ENCODE data around the gene CCDC150. TPM values are rescaled to one million over a fixed set of nuclear protein-coding genes. Genes with fewer than 3 reads are reported as not detected.
"Not testable (repeated sequence)": the region's sequence is repeated elsewhere in the genome, so short reads cannot be mapped to it uniquely, and the experiment has no call there.

The CCDC150 gene
- total and polyA plus RNA-seq, 12 donors = 0.55 to 12.1 (median 0.74) TPM; not detected in 1

DNA sequence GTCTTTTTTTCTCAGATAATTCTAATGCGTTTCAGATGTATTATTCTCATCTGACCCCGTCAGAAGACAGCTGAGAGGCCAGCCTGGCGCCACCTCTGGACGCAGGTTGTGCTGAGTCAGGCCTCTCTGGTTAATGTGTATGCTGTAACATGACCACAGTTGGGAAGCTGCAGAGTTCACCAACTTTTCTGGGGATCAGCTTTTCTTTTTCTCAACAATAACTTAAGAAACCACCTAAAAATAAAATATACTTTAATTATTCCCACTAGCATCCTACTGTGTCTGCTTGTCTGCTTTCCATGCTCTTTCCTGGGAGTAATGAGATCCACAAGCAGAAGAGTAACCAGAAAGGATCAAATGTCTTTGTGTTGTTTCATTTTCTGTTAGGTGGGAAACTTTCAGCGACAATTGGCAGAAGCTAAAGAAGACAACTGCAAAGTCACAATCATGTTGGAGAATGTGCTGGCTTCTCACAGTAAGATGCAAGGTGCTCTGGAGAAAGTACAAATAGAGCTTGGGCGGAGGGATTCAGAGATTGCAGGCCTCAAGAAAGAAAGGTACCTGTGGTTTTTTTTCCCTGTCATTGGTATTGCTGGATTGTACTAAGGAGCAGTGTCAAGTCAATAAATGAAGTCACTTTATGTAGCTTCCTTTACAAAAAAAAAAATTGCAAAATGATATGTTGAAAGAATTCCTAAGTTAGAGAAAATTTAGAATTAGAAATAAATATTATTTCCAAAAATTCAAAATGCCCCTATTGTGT, 79.8 kb downstream of the CCDC150 start:
- H3K4me1 ChIP-seq (replicated peaks in 1 of 2) = no peaks in the 10 kb centered on the region
- H3K27ac ChIP-seq = no peak overlapping the region
- DNase-seq = peak in 6 of 7 donors; percentile 16 to 57 (median 21)
- WGBS, 4 donors = 50 to 57% (median 55%) methylated on average over 6 of the region's 6 CpGs
- TF ChIP-seq POLR2A (IDR thresholded peaks at IDR 0.05) (no peak), CTCF (IDR thresholded peaks at IDR 0.05) (no peak)
- H3K27me3 ChIP-seq = no peaks in the 10 kb centered on the region
- H3K36me3 ChIP-seq (replicated peaks in 1 of 2) = no peaks in the 10 kb centered on the region
- H3K9me3 ChIP-seq (replicated peaks in 1 of 3) = peaks cover 0 to 6% (median 0%) of the 10 kb centered on the region in 3 donors
- intact Hi-C loops (cut with DNase I) = no loop called here
- H3K4me3 ChIP-seq = no peak overlapping the region

- TF ChIP-seq CTCF (IDR thresholded peaks at IDR 0.05) (no peak), POLR2A (IDR thresholded peaks at IDR 0.05) (no peak)
- intact Hi-C loops (cut with DNase I) = no loop called here
- Histone ChIP-seq H3K27ac (no peak overlapping the region), H3K27me3 (no peaks in the 10 kb centered on the region), H3K36me3 (replicated peaks in 1 of 2) (no peaks in the 10 kb centered on the region), H3K4me1 (replicated peaks in 1 of 2) (no peaks in the 10 kb centered on the region), H3K9me3 (replicated peaks in 1 of 3) (peaks cover 0 to 6% (median 0%) of the 10 kb centered on the region in 3 donors), H3K4me3 (no peak overlapping the region)
- DNase-seq = no peak
Observed at GRCh38 chr2:196723571-196723970, 84.1 kb downstream of the CCDC150 start.

DNA sequence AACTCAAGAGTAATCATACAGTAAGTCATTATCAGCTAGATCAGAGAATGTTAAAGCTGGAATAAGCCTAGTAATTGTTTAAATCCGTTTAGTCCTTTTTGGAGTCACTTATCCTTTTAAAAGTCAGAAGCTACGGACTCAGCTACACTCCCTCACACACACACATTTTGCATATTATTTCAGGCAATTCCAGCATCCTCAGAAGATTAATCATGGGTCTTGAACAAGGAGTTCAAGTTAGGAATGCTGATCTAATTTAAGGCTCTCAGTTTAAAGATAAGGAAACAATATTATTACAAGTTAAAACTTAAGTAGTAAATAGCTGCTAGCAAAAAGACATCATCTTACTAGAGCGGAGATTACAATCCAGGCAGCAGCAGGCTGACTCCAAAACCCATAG, 85.7 kb downstream of the CCDC150 start:
- WGBS, 4 donors = 70 to 73% (median 70%) methylated on average over 3 of the region's 3 CpGs
- H3K4me3 ChIP-seq = no peak overlapping the region

DNA sequence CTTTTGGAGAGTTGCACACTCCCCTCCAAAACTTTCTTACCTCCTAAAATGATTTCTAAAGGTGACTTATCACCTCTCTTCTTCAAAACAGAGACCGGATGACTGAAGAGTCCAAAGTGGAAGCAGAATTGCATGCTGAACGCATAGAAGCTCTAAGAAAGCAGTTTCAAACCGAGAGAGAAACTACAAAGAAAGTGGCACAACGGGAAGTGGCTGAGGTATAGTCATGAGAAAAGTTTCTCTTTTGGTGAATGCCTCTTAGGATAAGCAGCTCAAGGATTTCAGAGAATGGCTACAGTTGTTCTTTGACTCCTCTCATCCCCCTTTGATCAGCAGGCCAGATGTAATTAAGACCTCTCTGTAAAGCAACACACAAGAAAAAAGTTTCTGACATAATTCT, 86.4 kb downstream of the CCDC150 start:
- intact Hi-C loops (cut with DNase I) = no loop called here
- H3K36me3 ChIP-seq (replicated peaks in 1 of 2) = no peaks in the 10 kb centered on the region
- no peak overlapping the region for H3K27ac ChIP-seq
- WGBS, 4 donors = 85 to 94% (median 89%) methylated on average over 4 of the region's 4 CpGs
- no peak overlapping the region for H3K4me3 ChIP-seq
- TF ChIP-seq POLR2A (IDR thresholded peaks at IDR 0.05) = no peak
- no peaks in the 10 kb centered on the region for H3K9me3 ChIP-seq (replicated peaks in 1 of 3)
- no peaks in the 10 kb centered on the region for H3K27me3 ChIP-seq
- no peak for DNase-seq
- H3K4me1 ChIP-seq (replicated peaks in 1 of 2) = no peaks in the 10 kb centered on the region

More for the DNA sequence above, 85.7 kb downstream of the CCDC150 start:
- TF ChIP-seq POLR2A (IDR thresholded peaks at IDR 0.05) (no peak), CTCF (IDR thresholded peaks at IDR 0.05) (no peak)
- Histone ChIP-seq H3K9me3 (replicated peaks in 1 of 3) (peaks cover 0 to 1% (median 0%) of the 10 kb centered on the region in 3 donors), H3K27me3 (no peaks in the 10 kb centered on the region), H3K27ac (no peak overlapping the region), H3K36me3 (replicated peaks in 1 of 2) (no peaks in the 10 kb centered on the region), H3K4me1 (replicated peaks in 1 of 2) (no peaks in the 10 kb centered on the region)
- no peak for DNase-seq
- intact Hi-C loops (cut with DNase I) = no loop called here

DNA sequence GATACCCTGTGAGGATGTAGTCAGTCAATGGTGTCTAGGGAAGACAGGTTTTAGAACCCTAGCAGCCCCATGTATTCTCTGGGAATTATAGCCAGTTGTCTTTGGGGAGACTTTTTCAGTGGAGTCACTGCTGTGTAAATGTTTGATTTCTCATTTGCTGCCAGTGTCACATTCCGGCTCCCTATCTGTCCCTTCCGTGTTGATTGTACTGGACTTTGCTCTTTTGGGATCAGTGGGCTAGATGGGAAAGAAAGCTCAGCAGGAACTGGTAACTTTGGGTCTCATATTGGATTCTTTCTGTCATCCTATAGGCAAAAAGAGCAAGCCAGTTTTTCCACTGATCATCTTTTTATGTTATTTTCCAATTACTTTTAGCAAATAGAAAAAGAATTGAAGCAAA, 89.9 kb downstream of the CCDC150 start:
- H3K9me3 ChIP-seq (replicated peaks in 1 of 3) = no peaks in the 10 kb centered on the region
- 90 to 98% (median 93%) methylated on average over 2 of the region's 2 CpGs for WGBS, 4 donors
- no peak for DNase-seq

DNA sequence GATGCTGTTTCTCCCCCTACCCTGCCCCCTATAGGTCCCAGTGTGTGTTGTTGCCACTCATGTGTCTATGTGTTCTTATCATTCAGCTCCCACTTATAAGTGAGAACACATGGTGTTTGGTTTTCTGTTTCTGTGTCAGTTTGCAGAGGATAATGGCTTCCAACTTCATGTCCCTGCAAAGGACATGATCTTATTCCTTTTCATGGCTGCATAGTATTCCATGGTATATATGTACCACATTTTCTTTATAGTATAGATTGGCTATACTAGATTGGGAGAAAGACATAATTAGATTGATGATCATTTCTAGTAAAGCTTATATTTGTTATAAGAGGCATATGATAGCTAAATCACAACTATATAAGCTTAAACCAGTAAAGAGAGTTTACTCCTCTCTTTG, 97.1 kb downstream of the CCDC150 start:
- intact Hi-C loops (cut with DNase I); DNase-seq; H3K4me3 ChIP-seq; H3K9me3 ChIP-seq (replicated peaks in 1 of 3); H3K4me1 ChIP-seq (replicated peaks in 1 of 2); H3K36me3 ChIP-seq (replicated peaks in 1 of 2); H3K27me3 ChIP-seq; H3K27ac ChIP-seq: not testable (repeated sequence)

More for the DNA sequence above, 89.9 kb downstream of the CCDC150 start:
- Histone ChIP-seq H3K27ac (no peak overlapping the region), H3K27me3 (no peaks in the 10 kb centered on the region), H3K4me3 (no peak overlapping the region), H3K4me1 (replicated peaks in 1 of 2) (no peaks in the 10 kb centered on the region), H3K36me3 (replicated peaks in 1 of 2) (no peaks in the 10 kb centered on the region)
- TF ChIP-seq CTCF (IDR thresholded peaks at IDR 0.05) (no peak), POLR2A (IDR thresholded peaks at IDR 0.05) (no peak)
- intact Hi-C loops (cut with DNase I) = no loop called here

All from adrenal gland (tissue), 12 donors.